ENCODE results near the gene CSF3.

The CSF3 gene

GRCh38 chr17:40060887-40061608 is 45.8 kb downstream of the CSF3 start:
- DNase-seq = peak in 1 of 51 donors; percentile 20

GRCh38 chr17:40061609-40062038 is 46.4 kb downstream of the CSF3 start:
- no peak for DNase-seq

- peak in 40 of 51 donors; percentile 22 to 84 (median 62) for DNase-seq
These were observed 47.3 kb downstream of the CSF3 start, which contains the start of gene THRA for GRCh38 chr17:40062329-40063186. THRA (plus strand) TSS chr17:40062965; CDS start chr17:40074489, 11,524 bp downstream.

GRCh38 chr17:40063187-40063771 is 48.0 kb downstream of the CSF3 start:
- DNase-seq = peak in 15 of 51 donors; percentile 22 to 61 (median 50)

GRCh38 chr17:40063901-40064531 is 48.8 kb downstream of the CSF3 start:
- peak in 18 of 51 donors; percentile 25 to 68 (median 42) for DNase-seq

GRCh38 chr17:40064971-40065768 is 49.9 kb downstream of the CSF3 start:
- peak in 20 of 51 donors; percentile 21 to 61 (median 44) for DNase-seq

GRCh38 chr17:40065769-40066510 is 50.7 kb downstream of the CSF3 start:
- DNase-seq = peak in 14 of 51 donors; percentile 23 to 61 (median 44)
